Keratinocyte (primary cell): ENCODE data around the gene MAD2L1. TPM values are rescaled to one million over a fixed set of nuclear protein-coding genes. Genes with fewer than 3 reads are reported as not detected.

Experiments used
- DNase-seq: peaks from one replicate; pipeline ENCODE4 v3.0.0-alpha.2; 2011; ENCODE audit warnings: low read depth, missing footprints, low spot score
- FAIRE-seq: peaks from 2 replicates; lab custom pipeline; 2011; peaks lifted over from hg19 to GRCh38; lab: Jason Lieb, UNC
- H2AFZ ChIP-seq: 2 replicates; pipeline ENCODE4 v1.6.0; 2012; ENCODE audit warnings: low read length, control low read depth, inconsistent platforms; ENCODE audit not compliant: control insufficient read depth
- H3K27ac ChIP-seq: 2 replicates; pipeline ENCODE4 v1.5.1; 2011; ENCODE audit warnings: low read length; ENCODE audit not compliant: control insufficient read depth, insufficient read depth
- H3K27me3 ChIP-seq: 3 replicates; pipeline ENCODE4 v1.6.0; 2011; ENCODE audit warnings: low read length; ENCODE audit not compliant: control insufficient read depth, insufficient read depth; ENCODE audit errors: extremely low read depth
- H3K36me3 ChIP-seq, 2 experiments: 2 replicates in 1 of 2; 3 replicates in 1 of 2; pipeline ENCODE4 v1.5.1; 2011; ENCODE audit warnings: low read length in 2 of 2, mild to moderate bottlenecking in 1 of 2; ENCODE audit not compliant: control insufficient read depth in 2 of 2, insufficient read depth in 2 of 2; ENCODE audit errors: extremely low read depth in 1 of 2
- H3K4me1 ChIP-seq: 3 replicates; pipeline ENCODE4 v1.5.1; 2011; ENCODE audit warnings: low read length; ENCODE audit not compliant: control insufficient read depth, insufficient read depth; ENCODE audit errors: extremely low read depth
- H3K4me2 ChIP-seq: 3 replicates; pipeline ENCODE4 v1.6.0; 2011; ENCODE audit warnings: low read depth, low read length; ENCODE audit not compliant: control insufficient read depth, insufficient read depth; ENCODE audit errors: extremely low read depth
- H3K4me3 ChIP-seq, 3 experiments: fragments of 200-600 bp in 1 of 3; sonication (generic) in 1 of 3; 2 replicates in 2 of 3; 3 replicates in 1 of 3; pipeline ENCODE4 v1.5.1; 2011 to 2016; ENCODE audit warnings: low read length in 3 of 3, mild to moderate bottlenecking in 3 of 3, control low read depth in 2 of 3, inconsistent platforms in 1 of 3, low read depth in 1 of 3, mixed read lengths in 1 of 3, mixed run types in 1 of 3, moderate library complexity in 1 of 3; ENCODE audit not compliant: control insufficient read depth in 2 of 3, insufficient read depth in 2 of 3; ENCODE audit errors: extremely low read depth in 1 of 3
- H3K79me2 ChIP-seq: 2 replicates; pipeline ENCODE4 v1.6.0; 2012; ENCODE audit warnings: low read length; ENCODE audit not compliant: control insufficient read depth, insufficient read depth
- H3K9ac ChIP-seq: 3 replicates; pipeline ENCODE4 v1.6.0; 2011; ENCODE audit warnings: low read length; ENCODE audit not compliant: control insufficient read depth, insufficient read depth; ENCODE audit errors: extremely low read depth
- H3K9me1 ChIP-seq: 3 replicates; pipeline ENCODE4 v1.6.0; 2011; ENCODE audit warnings: low read length; ENCODE audit not compliant: control insufficient read depth, insufficient read depth; ENCODE audit errors: extremely low read depth
- H3K9me3 ChIP-seq: 2 replicates; pipeline ENCODE4 v1.5.1; 2012; ENCODE audit warnings: low read depth, low read length; ENCODE audit not compliant: control insufficient read depth
- H4K20me1 ChIP-seq: 3 replicates; pipeline ENCODE4 v1.6.0; 2011; ENCODE audit warnings: low read length; ENCODE audit not compliant: control insufficient read depth, insufficient read depth; ENCODE audit errors: extremely low read depth
- CTCF ChIP-seq, 3 experiments: IDR thresholded peaks in 1 of 3; conservative IDR thresholded peaks in 1 of 3; optimal IDR thresholded peaks in 1 of 3; 2 replicates in 2 of 3; 3 replicates in 1 of 3; pipeline versions ENCODE3 to v1.5.1; 2011; ENCODE audit warnings: low read length in 3 of 3, mild to moderate bottlenecking in 3 of 3, moderate library complexity in 2 of 3, control low read depth in 1 of 3, inconsistent platforms in 1 of 3; ENCODE audit not compliant: insufficient read depth in 2 of 3; ENCODE audit errors: extremely low read depth in 1 of 3
- EZH2 ChIP-seq: IDR thresholded peaks from one replicate; pipeline ENCODE4 v1.6.1; 2012; ENCODE audit warnings: inconsistent platforms, mild to moderate bottlenecking, low read length, moderate library complexity
- dilution Hi-C: fragments of 300-500 bp; cut with MboI; formaldehyde crosslinking; loops from one replicate; pipeline ENCODE4 v1.7.0; 2020; ENCODE audit warnings: low sequenced_read_pairs; ENCODE audit not compliant: extremely low pct_ligation_motif_present
- polyA plus RNA-seq, 5 experiments: library from polyadenylated mRNA; depleted of rRNA in 3 of 5; stranded (reverse) in 3 of 5; stranded (forward) in 1 of 5; unstranded in 1 of 5; fragments of >200 nt; gene quantifications; 1 replicate in 1 of 5; 2 replicates in 3 of 5; 3 replicates in 1 of 5; pipeline versions ENCODE4 v1.2.1 to v1.2.3, GENCODE V29; 2011 to 2012; ENCODE audit warnings: missing spikeins in 2 of 5, low read depth in 1 of 5, low replicate concordance in 1 of 5

Gene MAD2L1
- polyA plus RNA-seq, 1 donor (not counting 4 experiments of a cell fraction or from before 2014, with no cell fraction given) = 37.9 TPM

- no peak overlapping the region for H3K27ac ChIP-seq
- no peak for FAIRE-seq
- peaks cover 2% of the 10 kb centered on the region for H3K4me1 ChIP-seq
- H3K9ac ChIP-seq = no peak overlapping the region
- H3K9me3 ChIP-seq = no peaks in the 10 kb centered on the region
- dilution Hi-C loops = no loop called here
- H3K79me2 ChIP-seq = no peaks in the 10 kb centered on the region
- no peak overlapping the region for H3K4me2 ChIP-seq
- H3K4me3 ChIP-seq = no peak overlapping the region
- no peak overlapping the region for H2AFZ ChIP-seq
- DNase-seq = no peak
- H4K20me1 ChIP-seq = no peaks in the 10 kb centered on the region
- no peaks in the 10 kb centered on the region for H3K36me3 ChIP-seq
- no peaks in the 10 kb centered on the region for H3K27me3 ChIP-seq
- no peaks in the 10 kb centered on the region for H3K9me1 ChIP-seq
- TF ChIP-seq EZH2 (no peak), CTCF (optimal IDR thresholded peaks at IDR 0.05 in 1 of 3, IDR thresholded peaks at IDR 0.05 in 1 of 3, conservative IDR thresholded peaks at IDR 0.05 in 1 of 3; ENCODE audit: extremely low read depth in 1 of 3, insufficient read depth in 2 of 3, low read length in 3 of 3) (no peak)
Observed at GRCh38 chr4:120083152-120083551, 16.5 kb upstream of the MAD2L1 start.

GRCh38 chr4:120082251-120082650 lies 15.6 kb upstream of the MAD2L1 start:
- Histone ChIP-seq H3K27ac (no peak overlapping the region), H3K4me1 (peaks cover 3% of the 10 kb centered on the region), H3K36me3 (no peaks in the 10 kb centered on the region), H3K27me3 (no peaks in the 10 kb centered on the region), H3K79me2 (no peaks in the 10 kb centered on the region), H3K9ac (no peak overlapping the region), H4K20me1 (no peaks in the 10 kb centered on the region), H3K4me2 (no peak overlapping the region), H2AFZ (no peak overlapping the region), H3K9me1 (no peaks in the 10 kb centered on the region), H3K4me3 (no peak overlapping the region), H3K9me3 (no peaks in the 10 kb centered on the region)
- FAIRE-seq = no peak
- TF ChIP-seq EZH2 (no peak), CTCF (optimal IDR thresholded peaks at IDR 0.05 in 1 of 3, IDR thresholded peaks at IDR 0.05 in 1 of 3, conservative IDR thresholded peaks at IDR 0.05 in 1 of 3; ENCODE audit: extremely low read depth in 1 of 3, insufficient read depth in 2 of 3, low read length in 3 of 3) (no peak)
- DNase-seq = no peak
- dilution Hi-C loops = no loop called here
